Spleen (tissue), 11 donors: Measurements from ENCODE around the gene PTPRM. TPM values are rescaled to one million over a fixed set of nuclear protein-coding genes. Genes with fewer than 3 reads are reported as not detected.
A peak's percentile ranks its signal among the peaks of the same experiment; 100 is the strongest.

Experiments
- DNase-seq: peaks from one replicate; pipeline ENCODE4 v3.0.0-alpha.2; 2020
- H3K27ac ChIP-seq, 8 donors: fragments of 200-600 bp; sonication (generic) in 7 of 8; 1 replicate in 4 of 8; 2 replicates in 4 of 8; pipeline versions ENCODE4 v1.5.0 to v1.8.0; 2016 to 2021; ENCODE audit warnings: inconsistent platforms in 4 of 8, mild to moderate bottlenecking in 4 of 8, moderate library complexity in 1 of 8
- H3K27me3 ChIP-seq, 7 donors: fragments of 200-600 bp; sonication (generic) in 6 of 7; replicated peaks in 1 of 7; 1 replicate in 4 of 7; 2 replicates in 3 of 7; pipeline versions ENCODE4 v1.5.0 to v1.8.0; 2016 to 2021; ENCODE audit warnings: inconsistent platforms in 3 of 7, mild to moderate bottlenecking in 1 of 7
- H3K36me3 ChIP-seq, 6 donors: fragments of 200-600 bp; sonication (generic) in 5 of 6; 1 replicate in 4 of 6; 2 replicates in 2 of 6; pipeline versions ENCODE4 v1.5.0 to v1.8.0; 2016 to 2021; ENCODE audit warnings: inconsistent platforms in 2 of 6
- H3K4me1 ChIP-seq, 6 donors: fragments of 200-600 bp; sonication (generic) in 5 of 6; 1 replicate in 3 of 6; 2 replicates in 3 of 6; pipeline versions ENCODE4 v1.5.0 to v1.8.0; 2016 to 2021; ENCODE audit warnings: inconsistent platforms in 3 of 6
- H3K4me3 ChIP-seq, 8 donors: fragments of 200-600 bp; sonication (generic) in 7 of 8; 1 replicate in 4 of 8; 2 replicates in 4 of 8; pipeline versions ENCODE4 v1.5.0 to v1.8.0; 2016 to 2021; ENCODE audit warnings: inconsistent platforms in 4 of 8, mild to moderate bottlenecking in 4 of 8, moderate library complexity in 2 of 8
- H3K9me3 ChIP-seq, 8 donors: fragments of 200-600 bp; sonication (generic) in 7 of 8; 1 replicate in 4 of 8; 2 replicates in 4 of 8; pipeline versions ENCODE4 v1.5.0 to v1.8.0; 2016 to 2021; ENCODE audit warnings: inconsistent platforms in 4 of 8
- CTCF ChIP-seq, 11 experiments: fragments of 200-600 bp in 7 of 11; fragments of 450-650 bp in 4 of 11; sonication (generic) in 4 of 11; IDR thresholded peaks in 8 of 11; conservative IDR thresholded peaks in 3 of 11; 1 replicate in 7 of 11; 2 replicates in 4 of 11; pipeline versions ENCODE4 v1.4.0 to v1.8.0; 2016 to 2021; ENCODE audit warnings: antibody characterized with exemption in 11 of 11, inconsistent platforms in 4 of 11, mild to moderate bottlenecking in 1 of 11
- POLR2A ChIP-seq, 3 donors: fragments of 450-650 bp; IDR thresholded peaks; one replicate each; pipeline ENCODE4 v1.5.1; 2017; ENCODE audit warnings: antibody characterized with exemption in 3 of 3, mild to moderate bottlenecking in 1 of 3
- POLR2AphosphoS5 ChIP-seq, 3 donors: sonication (generic); formaldehyde crosslinking; IDR thresholded peaks; one replicate each; pipeline ENCODE4 v1.5.1; 2017; ENCODE audit warnings: antibody characterized with exemption in 3 of 3
- WGBS, 5 donors: extraction: QIAGEN DNeasy Blood & Tissue Kit in 3 of 5; methylation state at CpG; one replicate each; pipeline versions ENCODE4 v1.1.5 to v1.1.7; 2013 to 2018; 5-methylcytosine and 5-hydroxymethylcytosine counted together
- intact Hi-C: fragments of 100-400 bp; cut with DNase I; formaldehyde crosslinking; loops from one replicate; pipeline ENCODE4 v1.15.0; 2023; ENCODE audit warnings: low total_unique reads
- polyA plus RNA-seq, 3 donors: library from polyadenylated mRNA; stranded (reverse); fragments of 200-250 nt; gene quantifications; one replicate each; pipeline ENCODE4 v1.2.1, GENCODE V29; 2013
- total RNA-seq, 7 donors: library from RNA; depleted of rRNA in 3 of 7; stranded (reverse); fragments of >200 nt in 3 of 7; fragmentation: NEBNext Ultra II Directional in 4 of 7; extraction: Animal tissue kit (Norgen Biotek cat#: 25700) in 4 of 7; gene quantifications; one replicate each; pipeline versions ENCODE4 v1.1.0 to v1.2.1, GENCODE V29; 2016 to 2021
- donor health status: healthy with polysubstance abuse.
- donor health status: DM: no; HTN: no; CAD: no; lungs with moderate emphysema.
- donor health status: DM: no; HTN: no; CAD: no.
- donor health status: Bipolar disorder and iron deficiency.
- donor health status: healthy.
- donor health status: DM: no; HTN: no; CAD: no.
- donor health status: DM: yes; HTN: yes; CAD: no.

PTPRM gene
- total and polyA plus RNA-seq, 10 donors, result 23.5 to 97.8 (median 62.8) TPM

- H3K4me1 ChIP-seq, result peaks cover 0 to 21% (median under 1%) of the 10 kb centered on the region in 6 donors
- TF ChIP-seq CTCF (IDR thresholded peaks at IDR 0.05 in 8 of 11, conservative IDR thresholded peaks at IDR 0.05 in 3 of 11), result no peak
- TF ChIP-seq POLR2A (IDR thresholded peaks at IDR 0.05), result no peak
- no peak for TF ChIP-seq POLR2AphosphoS5 (IDR thresholded peaks at IDR 0.05)
- WGBS, 5 donors, result 78 to 91% (median 81%) methylated on average over 4 of the region's 4 CpGs
- DNase-seq, result no peak
- no peak overlapping the region for H3K27ac ChIP-seq
- no peak overlapping the region for H3K4me3 ChIP-seq
- H3K27me3 ChIP-seq, result no peaks in the 10 kb centered on the region
- intact Hi-C loops, result no loop called here
- no peaks in the 10 kb centered on the region for H3K9me3 ChIP-seq
- H3K36me3 ChIP-seq, result no peaks in the 10 kb centered on the region
Measured at GRCh38 chr18:7614042-7614441, 46.9 kb downstream of the PTPRM start.

- H3K27ac ChIP-seq, result peak overlapping the region in 1 of 8 donors; percentile 17
- WGBS, 5 donors, result 84 to 95% (median 91%) methylated on average over 8 to 9 of the region's 9 CpGs
- DNase-seq, result no peak
- H3K36me3 ChIP-seq, result no peaks in the 10 kb centered on the region
- H3K4me1 ChIP-seq, result peaks cover 0 to 12% (median 0%) of the 10 kb centered on the region in 6 donors
- TF ChIP-seq CTCF (IDR thresholded peaks at IDR 0.05 in 8 of 11, conservative IDR thresholded peaks at IDR 0.05 in 3 of 11) (no peak), POLR2AphosphoS5 (IDR thresholded peaks at IDR 0.05) (peak in 1 of 3 donors; percentile 18)
- H3K9me3 ChIP-seq, result no peaks in the 10 kb centered on the region
- intact Hi-C loops, result no loop called here
- no peaks in the 10 kb centered on the region for H3K27me3 ChIP-seq
- H3K4me3 ChIP-seq, result no peak overlapping the region
Measured at GRCh38 chr18:7615840-7616239, 48.7 kb downstream of the PTPRM start.

GRCh38 chr18:7616661-7617060, 49.5 kb downstream of the PTPRM start:
- no peak for DNase-seq

More at GRCh38 chr18:7616661-7617060, 49.5 kb downstream of the PTPRM start:
- intact Hi-C loops, result no loop called here
- no peak for TF ChIP-seq POLR2A (IDR thresholded peaks at IDR 0.05)
- no peak for TF ChIP-seq POLR2AphosphoS5 (IDR thresholded peaks at IDR 0.05)
- TF ChIP-seq CTCF (IDR thresholded peaks at IDR 0.05 in 8 of 11, conservative IDR thresholded peaks at IDR 0.05 in 3 of 11), result no peak
- no peak overlapping the region for H3K4me3 ChIP-seq
- H3K9me3 ChIP-seq, result no peaks in the 10 kb centered on the region
- no peaks in the 10 kb centered on the region for H3K36me3 ChIP-seq
- WGBS, 5 donors, result 75 to 85% (median 79%) methylated on average over 4 of the region's 4 CpGs
- H3K4me1 ChIP-seq, result peaks cover 0 to 12% (median 0%) of the 10 kb centered on the region in 6 donors
- H3K27ac ChIP-seq, result peak overlapping the region in 1 of 8 donors; percentile 17
- no peaks in the 10 kb centered on the region for H3K27me3 ChIP-seq
